ENCODE measurements around the gene ZPBP2. TPM values are rescaled to one million over a fixed set of nuclear protein-coding genes. Genes with fewer than 3 reads are reported as not detected.
"Not testable (repeated sequence)": the region's sequence is repeated elsewhere in the genome, so short reads cannot be mapped to it uniquely, and the experiment has no call there.

ZPBP2 gene
- total RNA-seq, 2 experiments from 2014 or later, result not detected

DNA sequence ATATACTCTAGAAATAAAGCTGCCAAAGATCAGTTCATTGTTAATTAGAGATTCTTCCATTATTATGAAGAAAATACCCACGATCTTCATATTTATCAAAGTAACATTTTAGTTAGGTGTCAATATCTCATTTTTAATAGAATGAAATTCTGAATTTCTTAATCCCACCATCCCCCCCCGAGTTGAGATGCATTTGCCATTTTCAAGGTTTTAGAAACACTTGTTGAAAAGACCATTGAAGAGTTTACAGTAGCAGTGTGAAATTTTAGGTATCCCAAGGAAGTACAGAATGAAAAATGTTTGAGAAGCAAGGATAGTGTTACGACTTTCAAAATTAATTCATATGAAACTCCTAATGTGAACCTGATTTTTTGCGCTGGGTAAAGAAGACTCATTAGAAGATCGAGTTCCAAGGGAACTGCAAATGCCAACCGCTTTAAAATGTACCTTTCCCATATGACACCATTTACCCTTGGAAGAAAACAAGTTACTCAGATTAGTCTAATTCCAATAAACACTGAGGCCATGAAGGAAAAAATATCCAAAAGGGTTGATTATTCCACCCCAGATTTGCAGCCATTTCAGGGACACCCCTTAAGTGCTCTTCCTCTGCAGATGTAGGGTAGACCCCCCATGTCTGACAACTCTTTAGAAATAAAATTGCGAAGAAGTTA lies 4.6 kb upstream of the ZPBP2 start:
- Mint-ChIP-seq H3K27me3 (ENCODE audit: low read depth) (no peaks in the 10 kb centered on the region), H3K36me3 (ENCODE audit: low read depth) (peaks cover 6% of the 10 kb centered on the region), H3K9me3 (peaks cover 1% of the 10 kb centered on the region), H3K27ac (peak overlapping the region; percentile 95), H3K4me1 (ENCODE audit: low read depth) (peaks cover 59% of the 10 kb centered on the region), H3K4me3 (peak overlapping the region; percentile 92)
- intact Hi-C loops (cut with micrococcal nuclease), result loop anchor here (1.0 to 5.0 kb wide), 3 partner anchors 93 to 226 kb away; partner anchors contain the start of genes PGAP3 and STARD3
- DNase-seq, result no peak
- CTCF ChIA-PET, result interaction anchor here (1.2 to 1.9 kb wide), 3 partner anchors 29 to 70 kb away, joined by 3 to 5 read pairs (median 3); no protein-coding TSS in a partner anchor

DNA sequence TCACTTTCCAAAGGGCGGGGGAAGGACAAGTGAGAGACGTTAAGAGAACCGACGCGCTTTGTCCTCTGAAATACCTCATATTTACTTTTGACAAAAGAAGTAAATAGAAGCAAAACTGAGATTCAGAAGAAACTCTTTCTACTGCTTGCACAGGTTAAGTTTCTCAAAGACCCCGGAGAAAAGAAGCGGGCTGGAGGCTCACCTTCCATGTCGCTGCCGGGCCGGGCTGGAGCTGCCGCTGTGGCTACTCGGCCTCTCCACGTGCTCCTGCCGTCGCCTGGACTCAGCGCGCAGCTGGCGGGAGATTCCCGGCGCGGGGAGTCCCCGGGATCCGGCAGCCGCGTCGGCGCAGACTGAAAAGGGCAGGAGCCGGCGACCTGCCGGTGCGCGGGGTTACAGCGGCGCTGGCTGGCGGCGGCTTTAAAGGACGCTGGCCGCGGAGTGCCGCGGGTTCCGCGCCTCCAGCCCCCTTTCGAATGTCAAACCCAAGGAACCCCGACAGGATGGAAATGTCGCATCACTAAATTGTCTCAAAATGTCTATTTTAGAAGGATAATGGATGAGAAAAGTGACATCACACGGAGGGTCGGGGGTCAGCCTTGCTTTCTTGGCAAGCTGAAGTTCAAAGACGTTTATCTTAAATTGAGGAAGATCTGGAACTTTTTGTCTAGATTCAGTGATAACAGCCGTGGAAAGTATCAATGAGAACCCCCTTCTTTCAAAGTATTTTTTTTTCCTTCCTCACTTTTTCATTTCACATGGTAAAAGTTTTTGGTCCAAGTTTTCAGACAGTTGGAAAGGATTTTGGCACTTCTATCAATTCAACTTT lies 3.9 kb upstream of the ZPBP2 start, which contains the start of gene IKZF3:
Gene IKZF3, minus strand, starts transcription at position 395 of the 829 bp plus-strand sequence. Its CDS starts 186 bp downstream, at position 209.
- H3K9me3 Mint-ChIP-seq, result peaks cover 2% of the 10 kb centered on the region
- peak; percentile 94 for DNase-seq
- peaks cover 6% of the 10 kb centered on the region for H3K36me3 Mint-ChIP-seq (ENCODE audit: low read depth)
- peak within 1 kb of the TSS; percentile 92 for H3K4me3 Mint-ChIP-seq
- CTCF ChIA-PET, result interaction anchor here (0.7 to 1.3 kb wide), 8 partner anchors 19 to 623 kb away, joined by 3 to 4 read pairs (median 3); no protein-coding TSS in a partner anchor
- no peaks in the 10 kb centered on the region for H3K27me3 Mint-ChIP-seq (ENCODE audit: low read depth)
- H3K4me1 Mint-ChIP-seq (ENCODE audit: low read depth), result peaks cover 61% of the 10 kb centered on the region
- intact Hi-C loops (cut with micrococcal nuclease), result loop anchor here (1.0 to 5.0 kb wide), 5 partner anchors 94 to 242 kb away; partner anchors contain the start of genes PGAP3 and STARD3
- H3K27ac Mint-ChIP-seq, result peak within 1 kb of the TSS; percentile 95

DNA sequence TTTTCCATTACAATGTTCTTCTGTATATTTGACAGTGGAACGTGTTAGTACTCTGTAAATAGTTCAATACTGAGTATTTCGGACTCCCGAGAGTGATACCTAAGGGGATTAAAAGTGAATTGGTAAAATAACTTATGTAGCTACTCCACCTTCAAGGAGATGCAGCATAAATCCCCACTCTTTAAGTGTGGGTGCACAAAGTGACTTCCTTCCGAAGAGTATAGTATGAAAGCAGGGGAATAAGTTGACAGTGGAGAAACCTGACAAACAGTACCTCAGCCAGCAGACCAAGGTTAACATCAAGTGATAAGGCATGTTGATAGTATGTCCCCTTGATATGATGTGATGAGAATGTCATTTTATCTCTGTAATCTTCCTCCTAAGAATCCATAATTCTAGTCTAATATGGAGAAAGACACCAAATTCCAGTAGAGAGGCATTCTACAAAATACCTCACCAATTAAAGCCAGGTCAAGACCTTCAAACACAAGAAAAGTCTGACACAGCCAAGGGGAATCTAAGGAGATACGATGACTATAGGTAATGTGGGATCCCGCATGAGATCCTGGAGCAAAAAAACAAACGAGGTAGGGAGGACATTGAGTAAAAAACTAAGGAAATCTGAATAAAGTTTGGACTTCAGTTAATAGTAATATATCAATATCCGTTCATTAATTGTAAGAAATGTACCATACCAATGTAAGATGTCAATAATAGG lies 1.8 kb upstream of the ZPBP2 start:
- Mint-ChIP-seq H3K27ac (no peak overlapping the region), H3K27me3 (ENCODE audit: low read depth) (no peaks in the 10 kb centered on the region), H3K9me3 (peaks cover 2% of the 10 kb centered on the region), H3K4me1 (ENCODE audit: low read depth) (peaks cover 46% of the 10 kb centered on the region), H3K4me3 (no peak overlapping the region), H3K36me3 (ENCODE audit: low read depth) (no peaks in the 10 kb centered on the region)
- intact Hi-C loops (cut with micrococcal nuclease), result loop anchor here (2.0 to 5.0 kb wide), 3 partner anchors 61 to 464 kb away; partner anchors contain the start of genes FBXL20, LRRC3C and ORMDL3
- CTCF ChIA-PET, result interaction anchor here (1.3 kb wide), 1 partner anchor 197 kb away, joined by 3 read pairs; no protein-coding TSS in a partner anchor
- DNase-seq, result no peak

DNA sequence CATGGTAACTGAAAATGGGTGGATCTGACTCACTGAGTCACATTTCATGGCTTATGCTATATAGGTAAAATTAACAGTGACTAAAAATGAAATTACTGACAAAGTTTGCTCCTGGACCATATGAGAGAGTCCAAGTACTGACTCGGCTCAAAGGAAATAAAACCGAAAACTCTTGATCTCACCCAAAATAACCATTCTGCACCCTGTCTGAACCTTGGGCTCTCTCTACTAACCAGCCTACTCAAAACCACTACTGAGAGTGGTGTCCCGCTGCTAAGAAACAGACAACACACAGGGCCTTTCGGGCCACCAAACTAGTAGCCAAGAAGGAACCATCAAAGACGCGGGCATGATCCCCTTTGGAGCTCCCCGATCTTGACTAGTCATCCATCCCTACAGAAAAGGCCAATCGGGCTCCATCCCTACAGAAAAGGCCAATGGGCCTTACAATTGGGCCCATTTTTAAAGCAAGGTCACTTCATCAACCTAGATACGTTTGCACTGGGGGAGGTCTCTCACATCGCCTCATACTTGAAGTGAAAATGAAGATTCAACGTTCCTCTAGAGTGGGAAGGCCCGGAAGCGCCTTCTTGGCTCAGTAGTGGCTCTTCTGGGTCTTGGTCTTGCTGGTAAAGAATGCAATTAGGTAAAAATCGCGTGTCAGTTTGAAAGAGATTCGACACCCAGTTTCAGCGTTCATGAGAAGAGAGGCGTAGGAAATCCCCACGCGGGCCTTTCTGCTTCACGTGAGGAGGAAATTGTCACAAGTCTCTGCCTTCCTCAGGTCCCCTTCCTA lies 720 bp upstream of the ZPBP2 start:
- Mint-ChIP-seq H3K27ac (peak overlapping the region; percentile 92), H3K36me3 (ENCODE audit: low read depth) (no peaks in the 10 kb centered on the region), H3K27me3 (ENCODE audit: low read depth) (no peaks in the 10 kb centered on the region), H3K9me3 (peaks cover 2% of the 10 kb centered on the region), H3K4me3 (peak overlapping the region; percentile 63), H3K4me1 (ENCODE audit: low read depth) (peaks cover 45% of the 10 kb centered on the region)
- DNase-seq, result peak; percentile 81
- intact Hi-C loops (cut with micrococcal nuclease), result loop anchor here (1.0 to 5.0 kb wide), 8 partner anchors 48 to 465 kb away; partner anchors contain the start of genes FBXL20, LRRC3C, MIEN1 and ORMDL3
- CTCF ChIA-PET, result no interaction called here

DNA sequence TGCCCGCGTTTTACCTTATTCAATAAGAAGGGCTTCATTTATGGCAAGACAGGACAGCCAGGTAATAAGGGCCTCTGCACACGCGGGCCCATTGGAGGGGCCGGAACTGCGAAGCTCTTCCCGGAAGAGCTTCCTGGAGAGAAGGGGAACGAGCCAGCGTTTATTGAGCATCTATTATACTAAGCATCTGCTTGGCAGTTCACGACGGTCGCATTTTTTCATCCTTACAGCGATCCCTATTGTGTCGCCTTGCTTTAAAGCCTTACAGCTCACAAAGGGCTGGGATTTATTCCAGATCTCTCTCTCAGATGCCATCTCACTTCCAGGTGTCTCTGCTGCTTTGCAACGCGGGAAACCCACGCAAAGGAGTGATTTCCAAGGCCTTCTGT lies 546 bp downstream of the ZPBP2 start:
- Mint-ChIP-seq H3K36me3 (ENCODE audit: low read depth) (no peaks in the 10 kb centered on the region), H3K4me3 (peak overlapping the region; percentile 24), H3K27ac (peak overlapping the region; percentile 92), H3K4me1 (ENCODE audit: low read depth) (peaks cover 43% of the 10 kb centered on the region), H3K27me3 (ENCODE audit: low read depth) (no peaks in the 10 kb centered on the region), H3K9me3 (peaks cover 2% of the 10 kb centered on the region)
- intact Hi-C loops (cut with micrococcal nuclease), result loop anchor here (5.0 kb wide), 2 partner anchors 229 to 466 kb away; partner anchors contain the start of gene FBXL20
- CTCF ChIA-PET, result no interaction called here
- DNase-seq, result no peak

DNA sequence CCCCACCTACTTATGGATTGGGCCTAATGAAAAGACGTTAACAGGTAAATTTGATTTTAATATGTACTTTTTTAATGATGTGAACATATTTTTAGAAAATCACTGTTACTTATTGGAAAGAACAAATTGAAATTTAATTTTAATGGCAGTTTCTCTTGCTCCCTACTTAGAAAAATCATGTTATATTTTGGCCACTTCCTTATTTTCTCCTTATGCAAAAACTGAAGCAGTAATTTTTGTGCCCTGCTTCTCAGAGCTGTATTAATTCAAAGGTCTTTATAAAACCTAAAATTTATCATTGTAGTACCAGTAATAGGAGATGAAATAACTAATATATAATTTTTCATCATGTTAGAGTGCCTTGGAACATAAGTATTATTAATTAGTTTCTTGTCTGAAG lies 2.8 kb downstream of the ZPBP2 start:
- DNase-seq, result no peak
- no peak overlapping the region for H3K4me3 Mint-ChIP-seq
- peaks cover 27% of the 10 kb centered on the region for H3K4me1 Mint-ChIP-seq (ENCODE audit: low read depth)
- no peaks in the 10 kb centered on the region for H3K36me3 Mint-ChIP-seq (ENCODE audit: low read depth)
- H3K27me3 Mint-ChIP-seq (ENCODE audit: low read depth), result no peaks in the 10 kb centered on the region
- intact Hi-C loops (cut with micrococcal nuclease), result no loop called here
- CTCF ChIA-PET, result interaction anchor here (0.6 to 3.4 kb wide), 4 partner anchors 96 to 248 kb away, joined by 3 to 12 read pairs (median 3); no protein-coding TSS in a partner anchor
- H3K27ac Mint-ChIP-seq, result no peak overlapping the region
- H3K9me3 Mint-ChIP-seq, result peaks cover 2% of the 10 kb centered on the region

DNA sequence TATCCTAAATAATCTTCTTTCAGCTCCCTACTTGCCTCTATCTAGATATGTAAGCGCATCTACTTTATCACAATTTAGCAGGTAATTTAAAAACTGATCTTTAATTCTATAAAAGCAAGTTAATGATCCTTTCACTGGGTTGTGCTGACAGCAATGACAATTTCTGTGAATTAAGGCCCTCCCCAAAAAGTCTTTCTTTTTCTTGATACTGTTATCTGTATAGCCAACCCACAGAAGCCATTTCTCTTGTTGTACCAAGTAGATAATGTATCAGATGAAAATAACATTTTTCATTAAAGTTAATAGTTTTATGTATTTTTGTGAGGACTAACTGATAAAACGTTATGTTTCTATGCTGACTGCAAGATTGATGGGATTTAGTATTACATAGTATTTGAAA lies 3.8 kb downstream of the ZPBP2 start:
- peaks cover 2% of the 10 kb centered on the region for H3K9me3 Mint-ChIP-seq
- no peaks in the 10 kb centered on the region for H3K27me3 Mint-ChIP-seq (ENCODE audit: low read depth)
- intact Hi-C loops (cut with micrococcal nuclease), result loop anchor here (1.0 kb wide), 3 partner anchors 88 to 156 kb away; partner anchors contain the start of gene PSMD3
- no peak for DNase-seq
- CTCF ChIA-PET, result interaction anchor here (0.7 to 3.4 kb wide), 8 partner anchors 17 to 249 kb away, joined by 3 to 18 read pairs (median 5); partner anchors contain the start of gene PSMD3
- no peak overlapping the region for H3K27ac Mint-ChIP-seq
- H3K4me1 Mint-ChIP-seq (ENCODE audit: low read depth), result peaks cover 18% of the 10 kb centered on the region
- no peaks in the 10 kb centered on the region for H3K36me3 Mint-ChIP-seq (ENCODE audit: low read depth)
- H3K4me3 Mint-ChIP-seq, result no peak overlapping the region

DNA sequence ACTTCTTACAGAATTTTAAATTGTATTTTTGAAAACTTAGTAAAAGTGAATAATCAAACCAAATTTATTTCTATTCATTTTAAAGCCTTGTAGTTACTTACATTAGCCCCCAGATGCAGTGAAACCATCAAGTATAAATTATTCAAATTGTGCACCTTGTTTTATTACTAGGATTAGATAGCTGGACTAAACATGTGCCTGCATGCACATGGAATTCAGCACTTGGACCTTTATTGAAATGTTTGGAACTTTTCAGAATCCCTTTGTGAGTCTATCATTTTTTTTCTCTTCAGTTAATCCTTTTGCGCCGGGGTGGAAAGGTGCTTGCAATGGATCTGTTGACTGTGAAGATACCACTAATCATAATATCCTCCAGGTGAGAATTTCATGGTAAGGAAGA lies 4.7 kb downstream of the ZPBP2 start:
- CTCF ChIA-PET, result interaction anchor here (0.7 to 3.4 kb wide), 14 partner anchors 11 to 250 kb away, joined by 3 to 18 read pairs (median 4); partner anchors contain the start of gene PSMD3
- Mint-ChIP-seq H3K27ac (no peak overlapping the region), H3K4me3 (no peak overlapping the region), H3K9me3 (peaks cover 2% of the 10 kb centered on the region), H3K4me1 (ENCODE audit: low read depth) (peaks cover 9% of the 10 kb centered on the region), H3K27me3 (ENCODE audit: low read depth) (no peaks in the 10 kb centered on the region), H3K36me3 (ENCODE audit: low read depth) (no peaks in the 10 kb centered on the region)
- DNase-seq, result no peak
- intact Hi-C loops (cut with micrococcal nuclease), result loop anchor here (1.0 kb wide), 3 partner anchors 87 to 155 kb away; partner anchors contain the start of gene PSMD3

DNA sequence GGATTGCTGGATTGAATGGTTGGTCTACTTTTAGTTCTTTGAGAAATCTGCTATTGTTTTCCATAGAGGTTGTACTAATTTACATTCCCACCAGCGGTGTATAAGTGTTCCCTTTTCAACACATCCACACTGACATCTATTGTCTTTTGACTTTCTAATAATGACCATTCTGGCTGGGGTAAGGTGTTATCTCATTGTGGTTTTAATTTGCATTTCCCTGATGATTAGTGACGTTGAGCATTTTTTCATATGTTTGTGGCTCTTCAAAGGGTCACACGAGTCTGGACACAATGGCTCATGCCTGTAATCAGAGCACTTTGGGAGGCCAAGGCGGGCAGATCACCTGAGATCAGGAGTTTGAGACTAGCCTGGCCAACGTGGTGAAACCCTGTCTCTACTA lies 18.1 kb downstream of the ZPBP2 start:
- H3K36me3 Mint-ChIP-seq (ENCODE audit: low read depth); CTCF ChIA-PET; H3K27me3 Mint-ChIP-seq (ENCODE audit: low read depth); intact Hi-C loops (cut with micrococcal nuclease); H3K9me3 Mint-ChIP-seq; H3K27ac Mint-ChIP-seq; H3K4me3 Mint-ChIP-seq; DNase-seq; H3K4me1 Mint-ChIP-seq (ENCODE audit: low read depth): not testable (repeated sequence)

DNA sequence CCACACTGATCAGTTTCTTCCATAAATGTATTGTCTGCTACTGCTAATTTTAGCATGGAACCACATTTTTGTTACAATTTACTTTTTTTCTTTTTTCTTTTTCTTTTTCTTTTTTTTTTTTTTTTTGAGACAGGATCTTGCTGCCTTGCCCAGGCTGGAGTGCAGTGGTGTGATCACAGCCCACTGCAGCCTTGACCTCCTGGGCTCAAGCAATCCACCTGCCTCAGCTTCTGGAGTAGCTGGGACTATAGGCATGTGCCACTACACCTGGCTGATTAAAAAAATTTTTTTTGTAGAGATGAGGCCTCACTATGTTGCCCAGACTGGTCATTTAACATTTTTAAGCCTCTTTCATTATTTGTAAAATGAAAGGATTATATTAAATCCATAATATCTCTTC lies 19.1 kb downstream of the ZPBP2 start:
- CTCF ChIA-PET, result interaction anchor here (0.6 to 0.7 kb wide), 2 partner anchors 11 to 68 kb away, joined by 3 read pairs; no protein-coding TSS in a partner anchor
- no peak overlapping the region for H3K27ac Mint-ChIP-seq
- H3K27me3 Mint-ChIP-seq (ENCODE audit: low read depth), result peaks cover 2% of the 10 kb centered on the region

DNA sequence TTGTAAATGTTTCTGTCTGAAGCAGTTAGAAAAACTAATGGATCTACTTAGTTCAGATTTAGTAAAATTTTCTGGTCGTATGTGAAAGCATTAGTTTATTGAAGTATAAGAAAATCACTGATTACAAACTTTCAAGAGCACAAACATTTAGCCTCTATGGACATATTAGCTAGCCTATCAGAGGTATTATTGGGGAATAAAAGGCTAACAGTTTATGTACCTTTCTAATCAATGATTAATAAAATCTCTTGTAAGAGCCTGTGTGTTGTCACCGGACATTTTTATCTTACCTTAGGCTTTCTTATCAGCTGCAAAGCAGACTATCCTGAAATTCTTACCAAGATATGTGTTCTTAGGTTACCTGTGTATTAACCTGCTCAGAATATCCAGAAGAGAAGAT lies 21.2 kb downstream of the ZPBP2 start:
- Mint-ChIP-seq H3K36me3 (ENCODE audit: low read depth) (no peaks in the 10 kb centered on the region), H3K9me3 (no peaks in the 10 kb centered on the region), H3K4me3 (no peak overlapping the region), H3K4me1 (ENCODE audit: low read depth) (no peaks in the 10 kb centered on the region), H3K27ac (no peak overlapping the region), H3K27me3 (ENCODE audit: low read depth) (peaks cover 2% of the 10 kb centered on the region)
- intact Hi-C loops (cut with micrococcal nuclease), result no loop called here
- DNase-seq, result no peak
- CTCF ChIA-PET, result interaction anchor here (0.8 to 1.2 kb wide), 2 partner anchors 70 to 221 kb away, joined by 3 to 4 read pairs; partner anchors contain the start of gene PNMT

More for the DNA sequence above, 19.1 kb downstream of the ZPBP2 start:
- intact Hi-C loops (cut with micrococcal nuclease), result no loop called here
- H3K4me1 Mint-ChIP-seq (ENCODE audit: low read depth), result no peaks in the 10 kb centered on the region
- H3K36me3 Mint-ChIP-seq (ENCODE audit: low read depth), result no peaks in the 10 kb centered on the region
- no peak overlapping the region for H3K4me3 Mint-ChIP-seq
- H3K9me3 Mint-ChIP-seq, result no peaks in the 10 kb centered on the region
- no peak for DNase-seq

Measured in activated naive CD4-positive, alpha-beta T cell treated with anti-CD3 and anti-CD28 coated beads for 36 hours (primary cell).